Measurements from ENCODE around the gene GPR39. TPM values are rescaled to one million over a fixed set of nuclear protein-coding genes. Genes with fewer than 3 reads are reported as not detected.

The GPR39 gene
- total and polyA plus RNA-seq, 2 donors (not counting 1 experiment from before 2014, with no cell fraction given), result not detected

DNA sequence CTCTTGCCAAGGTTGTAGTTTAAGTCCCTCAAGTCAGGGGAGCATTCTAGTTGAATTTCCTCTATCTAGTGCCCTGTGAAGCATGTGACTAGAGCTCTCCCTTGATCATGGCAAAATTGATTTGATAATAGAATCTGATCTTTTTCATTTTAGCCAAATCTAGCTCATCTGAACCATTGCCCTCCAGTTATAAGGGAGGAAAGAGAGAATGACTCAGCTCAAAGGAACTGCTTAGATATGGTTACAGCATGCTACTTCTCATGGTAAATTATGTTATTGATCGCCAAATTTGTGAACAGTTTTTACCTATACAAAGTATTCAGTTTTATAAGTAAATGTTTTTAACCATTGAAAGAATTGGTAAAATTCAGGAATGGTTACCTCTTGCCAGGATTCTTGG, 100.8 kb downstream of the GPR39 start:
- H3K27ac Mint-ChIP-seq, result no peak overlapping the region

DNA sequence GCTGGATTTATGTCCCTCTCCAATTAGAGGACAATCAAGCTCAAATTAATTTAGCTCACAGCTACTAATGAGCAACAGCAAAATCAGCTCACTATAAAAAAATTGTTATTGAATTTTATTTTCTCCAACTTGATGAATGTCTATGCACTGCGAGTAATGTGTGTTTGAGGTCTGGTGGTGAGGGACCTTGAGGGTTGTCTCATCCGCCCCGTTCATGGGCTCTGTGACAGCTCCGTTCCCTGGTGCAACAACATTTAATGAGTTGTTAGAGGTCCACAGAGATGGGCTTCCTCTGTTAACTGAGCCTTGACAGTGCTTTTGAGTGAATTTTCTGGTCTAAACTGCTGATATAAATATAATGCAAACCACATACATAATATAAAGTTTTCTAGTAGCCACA, 101.7 kb downstream of the GPR39 start:
- Histone ChIP-seq H3K79me2 (ENCODE audit: control insufficient read depth, insufficient read depth, low read length) (no peaks in the 10 kb centered on the region), H4K20me1 (ENCODE audit: control insufficient read depth, insufficient read depth, low read length, poor library complexity, severe bottlenecking) (no peaks in the 10 kb centered on the region), H3K4me1 (ENCODE audit: control insufficient read depth in 2 of 2, insufficient read depth in 2 of 2, low read length in 2 of 2) (no peaks in the 10 kb centered on the region), H3K4me3 (ENCODE audit: control extremely low read depth in 1 of 5, extremely low read depth in 1 of 5, insufficient read depth in 1 of 5, low read depth in 2 of 5, low read length in 4 of 5) (no peak overlapping the region), H3K9me3 (ENCODE audit: control extremely low read depth in 1 of 3, control insufficient read depth in 2 of 3, insufficient read depth in 1 of 3, low read length in 2 of 3) (peaks cover 0 to 7% (median 0%) of the 10 kb centered on the region in 3 donors), H3K27ac (ENCODE audit: low read length in 2 of 2) (no peak overlapping the region), H3K36me3 (replicated peaks in 1 of 2; ENCODE audit: control extremely low read depth in 1 of 2, control insufficient read depth in 1 of 2, extremely low read depth in 1 of 2, insufficient read depth in 2 of 2, low read length in 1 of 2) (no peaks in the 10 kb centered on the region), H3K9ac (ENCODE audit: low read length) (no peak overlapping the region), H3K4me2 (replicated peaks; ENCODE audit: low read depth, low read length, poor library complexity, severe bottlenecking) (no peak overlapping the region), H2AFZ (ENCODE audit: insufficient read depth, low read depth, low read length, poor library complexity, severe bottlenecking) (no peak overlapping the region), H3K27me3 (replicated peaks in 1 of 4; ENCODE audit: control extremely low read depth in 1 of 4, control insufficient read depth in 3 of 4, insufficient read depth in 4 of 4, low read length in 3 of 4) (no peaks in the 10 kb centered on the region)
- POLR2A ChIA-PET, result no interaction called here
- ATAC-seq (ENCODE audit: low read depth) (no peak), DNase-seq (no peak)
- H3K9me3 Mint-ChIP-seq (ENCODE audit: insufficient read depth), result no peaks in the 10 kb centered on the region
- intact Hi-C loops (cut with micrococcal nuclease), result no loop called here
- TF ChIP-seq, protein P1, sequence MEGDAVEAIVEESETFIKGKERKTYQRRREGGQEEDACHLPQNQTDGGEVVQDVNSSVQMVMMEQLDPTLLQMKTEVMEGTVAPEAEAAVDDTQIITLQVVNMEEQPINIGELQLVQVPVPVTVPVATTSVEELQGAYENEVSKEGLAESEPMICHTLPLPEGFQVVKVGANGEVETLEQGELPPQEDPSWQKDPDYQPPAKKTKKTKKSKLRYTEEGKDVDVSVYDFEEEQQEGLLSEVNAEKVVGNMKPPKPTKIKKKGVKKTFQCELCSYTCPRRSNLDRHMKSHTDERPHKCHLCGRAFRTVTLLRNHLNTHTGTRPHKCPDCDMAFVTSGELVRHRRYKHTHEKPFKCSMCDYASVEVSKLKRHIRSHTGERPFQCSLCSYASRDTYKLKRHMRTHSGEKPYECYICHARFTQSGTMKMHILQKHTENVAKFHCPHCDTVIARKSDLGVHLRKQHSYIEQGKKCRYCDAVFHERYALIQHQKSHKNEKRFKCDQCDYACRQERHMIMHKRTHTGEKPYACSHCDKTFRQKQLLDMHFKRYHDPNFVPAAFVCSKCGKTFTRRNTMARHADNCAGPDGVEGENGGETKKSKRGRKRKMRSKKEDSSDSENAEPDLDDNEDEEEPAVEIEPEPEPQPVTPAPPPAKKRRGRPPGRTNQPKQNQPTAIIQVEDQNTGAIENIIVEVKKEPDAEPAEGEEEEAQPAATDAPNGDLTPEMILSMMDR (IDR thresholded peaks at IDR 0.05), result no peak
- TF ChIP-seq EZH2 (IDR thresholded peaks at IDR 0.05; ENCODE audit: borderline replicate concordance, insufficient read depth, low read depth, low read length, poor library complexity, severe bottlenecking), result no peak
- CTCF ChIA-PET, result interaction anchor here (1.3 kb wide), 1 partner anchor 29 kb away, joined by 4 read pairs; no protein-coding TSS in a partner anchor
- 87% methylated on average over 3 of the region's 4 CpGs for WGBS (ENCODE audit: insufficient coverage)
- H3K4me3 Mint-ChIP-seq, result no peak overlapping the region
- H3K4me1 Mint-ChIP-seq, result no peaks in the 10 kb centered on the region
- H3K27ac Mint-ChIP-seq, result no peak overlapping the region
- H3K27me3 Mint-ChIP-seq, result no peaks in the 10 kb centered on the region

More for the DNA sequence above, 100.8 kb downstream of the GPR39 start:
- ATAC-seq (ENCODE audit: low read depth) (no peak), DNase-seq (no peak)
- ChIA-PET POLR2A (no interaction called here), CTCF (interaction anchor here (1.3 kb wide), 1 partner anchor 30 kb away, joined by 4 read pairs; no protein-coding TSS in a partner anchor)
- WGBS (ENCODE audit: insufficient coverage), result no CpG with 5 or more reads among the region's 1 CpG
- H3K27ac ChIP-seq (ENCODE audit: low read length in 2 of 2), result no peak overlapping the region
- TF ChIP-seq, protein P1 (IDR thresholded peaks at IDR 0.05), result no peak
- Mint-ChIP-seq H3K9me3 (ENCODE audit: insufficient read depth) (no peaks in the 10 kb centered on the region), H3K4me3 (no peak overlapping the region), H3K4me1 (no peaks in the 10 kb centered on the region), H3K27me3 (no peaks in the 10 kb centered on the region)
- no peak overlapping the region for H2AFZ ChIP-seq (ENCODE audit: insufficient read depth, low read depth, low read length, poor library complexity, severe bottlenecking)
- H3K9ac ChIP-seq (ENCODE audit: low read length), result no peak overlapping the region
- H3K9me3 ChIP-seq (ENCODE audit: control extremely low read depth in 1 of 3, control insufficient read depth in 2 of 3, insufficient read depth in 1 of 3, low read length in 2 of 3), result peaks cover 0 to 7% (median 0%) of the 10 kb centered on the region in 3 donors
- H3K36me3 ChIP-seq (replicated peaks in 1 of 2; ENCODE audit: control extremely low read depth in 1 of 2, control insufficient read depth in 1 of 2, extremely low read depth in 1 of 2, insufficient read depth in 2 of 2, low read length in 1 of 2), result no peaks in the 10 kb centered on the region
- H4K20me1 ChIP-seq (ENCODE audit: control insufficient read depth, insufficient read depth, low read length, poor library complexity, severe bottlenecking), result no peaks in the 10 kb centered on the region
- no peak overlapping the region for H3K4me2 ChIP-seq (replicated peaks; ENCODE audit: low read depth, low read length, poor library complexity, severe bottlenecking)
- intact Hi-C loops (cut with micrococcal nuclease), result no loop called here
- H3K4me1 ChIP-seq (ENCODE audit: control insufficient read depth in 2 of 2, insufficient read depth in 2 of 2, low read length in 2 of 2), result no peaks in the 10 kb centered on the region
- no peak overlapping the region for H3K4me3 ChIP-seq (ENCODE audit: control extremely low read depth in 1 of 5, extremely low read depth in 1 of 5, insufficient read depth in 1 of 5, low read depth in 2 of 5, low read length in 4 of 5)
- no peaks in the 10 kb centered on the region for H3K79me2 ChIP-seq (ENCODE audit: control insufficient read depth, insufficient read depth, low read length)
- H3K27me3 ChIP-seq (replicated peaks in 1 of 4; ENCODE audit: control extremely low read depth in 1 of 4, control insufficient read depth in 3 of 4, insufficient read depth in 4 of 4, low read length in 3 of 4), result no peaks in the 10 kb centered on the region

All from B cell (primary cell).